Body of pancreas (tissue), 4 donors: Measurements from ENCODE around the gene CAPN2. TPM values are rescaled to one million over a fixed set of nuclear protein-coding genes. Genes with fewer than 3 reads are reported as not detected.
"Not testable (repeated sequence)": the region's sequence is repeated elsewhere in the genome, so short reads cannot be mapped to it uniquely, and the experiment has no call there.

Experiments used
- ATAC-seq: fragments of 150-250 bp; one replicate; pipeline ENCODE4 v1.9.1; 2016
- DNase-seq, 4 donors: peaks; one replicate each; pipeline ENCODE4 v3.0.0-alpha.2; 2019
- H3K27ac ChIP-seq, 4 donors: fragments of 200-600 bp; sonication (generic); 1 replicate in 3 of 4; 2 replicates in 1 of 4; pipeline versions ENCODE4 v1.5.1 to v1.6.1; 2016 to 2019; ENCODE audit warnings: mild to moderate bottlenecking in 1 of 4, mixed read lengths in 1 of 4, moderate library complexity in 1 of 4
- H3K27me3 ChIP-seq, 2 donors: fragments of 200-600 bp; sonication (generic); one replicate each; pipeline ENCODE4 v1.6.0; 2016; ENCODE audit warnings: mild to moderate bottlenecking in 1 of 2
- H3K36me3 ChIP-seq, 2 donors: fragments of 200-600 bp; sonication (generic); replicated peaks in 1 of 2; 2 replicates each; pipeline ENCODE4 v1.5.1; 2016; ENCODE audit warnings: low read depth in 2 of 2; ENCODE audit not compliant: insufficient read depth in 1 of 2
- H3K4me1 ChIP-seq: fragments of 200-600 bp; sonication (generic); one replicate; pipeline ENCODE4 v1.6.0; 2016
- H3K4me3 ChIP-seq, 2 donors: fragments of 200-600 bp; sonication (generic); 1 replicate in 1 of 2; 2 replicates in 1 of 2; pipeline ENCODE4 v1.5.1; 2016 to 2019
- H3K9me3 ChIP-seq, 3 donors: fragments of 200-600 bp; sonication (generic); 1 replicate in 2 of 3; 2 replicates in 1 of 3; pipeline ENCODE4 v1.5.1; 2016
- POLR2A ChIP-seq, 3 donors: fragments of 450-650 bp; IDR thresholded peaks; one replicate each; pipeline ENCODE4 v1.6.1; 2016; ENCODE audit warnings: antibody characterized with exemption in 3 of 3, mild to moderate bottlenecking in 2 of 3
- WGBS, 2 donors: methylation state at CpG; one replicate each; pipeline ENCODE4 v1.1.5; 2017; 5-methylcytosine and 5-hydroxymethylcytosine counted together
- intact Hi-C: fragments of 100-400 bp; cut with DNase I; formaldehyde crosslinking; loops from one replicate; pipeline ENCODE4 v1.15.1; 2023
- total RNA-seq, 2 donors: library from RNA; depleted of rRNA; stranded (reverse); fragments of >200 nt; gene quantifications; one replicate each; pipeline ENCODE4 v1.1.0, GENCODE V29; 2016
- TF ChIP-seq, protein P1 (sequence below), 7 experiments: fragments of 450-650 bp in 4 of 7; fragments of 200-600 bp in 3 of 7; sonication (generic) in 3 of 7; IDR thresholded peaks; one replicate each; pipeline ENCODE4 v1.5.1; 2016 to 2019; ENCODE audit warnings: antibody characterized with exemption in 7 of 7

The CAPN2 gene
- total RNA-seq, 2 donors from 2014 or later = 85.7 to 90.0 TPM

DNA sequence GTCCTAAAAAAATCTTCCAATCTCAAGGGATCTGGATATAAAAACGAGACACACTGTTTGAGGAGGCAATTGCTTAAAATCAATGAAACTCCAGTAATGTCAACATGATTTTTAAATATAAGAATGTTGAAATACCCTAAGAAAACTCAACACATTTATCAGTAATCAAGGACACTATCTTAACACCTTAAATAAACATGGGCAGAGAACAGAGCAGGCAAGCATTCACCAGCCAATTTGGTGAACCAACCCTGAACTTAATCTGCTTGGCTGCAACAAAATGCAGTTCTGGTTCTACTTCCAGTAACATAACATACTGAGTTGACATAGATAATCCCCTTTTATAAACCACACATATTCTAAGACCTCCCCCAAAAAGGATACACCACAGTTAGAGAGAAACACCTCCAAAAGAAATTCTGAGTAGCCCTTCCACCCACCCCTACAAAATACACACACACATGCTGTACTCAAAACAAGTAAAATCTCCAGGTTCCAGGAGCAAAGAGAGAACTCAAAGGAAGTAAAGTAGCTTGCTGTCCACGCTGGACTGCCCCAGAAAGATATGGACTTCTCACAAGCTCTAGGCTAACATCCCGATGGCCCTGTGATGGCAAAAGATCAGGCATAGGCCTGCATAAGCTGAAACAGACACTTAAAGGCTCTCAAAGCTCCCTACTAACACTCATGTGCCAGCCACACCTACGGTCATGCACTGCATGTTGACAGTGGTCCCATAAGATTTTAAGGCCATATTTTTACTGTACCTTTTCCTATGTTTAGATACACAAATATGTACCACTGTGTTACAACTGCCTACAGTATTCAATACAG, 102.9 kb downstream of the CAPN2 start:
- Histone ChIP-seq H3K9me3 (no peaks in the 10 kb centered on the region), H3K36me3 (peaks cover 0 to 5% of the 10 kb centered on the region in 2 donors), H3K4me3 (peak overlapping the region in 1 of 2 donors; percentile 4), H3K27ac (peak overlapping the region; percentile 0 to 61 (median 33)), H3K27me3 (no peaks in the 10 kb centered on the region), H3K4me1 (peaks cover 41% of the 10 kb centered on the region)
- TF ChIP-seq POLR2A (IDR thresholded peaks at IDR 0.05) = no peak
- TF ChIP-seq, protein P1, sequence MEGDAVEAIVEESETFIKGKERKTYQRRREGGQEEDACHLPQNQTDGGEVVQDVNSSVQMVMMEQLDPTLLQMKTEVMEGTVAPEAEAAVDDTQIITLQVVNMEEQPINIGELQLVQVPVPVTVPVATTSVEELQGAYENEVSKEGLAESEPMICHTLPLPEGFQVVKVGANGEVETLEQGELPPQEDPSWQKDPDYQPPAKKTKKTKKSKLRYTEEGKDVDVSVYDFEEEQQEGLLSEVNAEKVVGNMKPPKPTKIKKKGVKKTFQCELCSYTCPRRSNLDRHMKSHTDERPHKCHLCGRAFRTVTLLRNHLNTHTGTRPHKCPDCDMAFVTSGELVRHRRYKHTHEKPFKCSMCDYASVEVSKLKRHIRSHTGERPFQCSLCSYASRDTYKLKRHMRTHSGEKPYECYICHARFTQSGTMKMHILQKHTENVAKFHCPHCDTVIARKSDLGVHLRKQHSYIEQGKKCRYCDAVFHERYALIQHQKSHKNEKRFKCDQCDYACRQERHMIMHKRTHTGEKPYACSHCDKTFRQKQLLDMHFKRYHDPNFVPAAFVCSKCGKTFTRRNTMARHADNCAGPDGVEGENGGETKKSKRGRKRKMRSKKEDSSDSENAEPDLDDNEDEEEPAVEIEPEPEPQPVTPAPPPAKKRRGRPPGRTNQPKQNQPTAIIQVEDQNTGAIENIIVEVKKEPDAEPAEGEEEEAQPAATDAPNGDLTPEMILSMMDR (IDR thresholded peaks at IDR 0.05) = no peak
- peak; percentile 69 for ATAC-seq
- 24 to 31% methylated on average over 4 of the region's 4 CpGs for WGBS, 2 donors
- intact Hi-C loops = no loop called here
- DNase-seq = peak in 1 of 4 donors; percentile 22

DNA sequence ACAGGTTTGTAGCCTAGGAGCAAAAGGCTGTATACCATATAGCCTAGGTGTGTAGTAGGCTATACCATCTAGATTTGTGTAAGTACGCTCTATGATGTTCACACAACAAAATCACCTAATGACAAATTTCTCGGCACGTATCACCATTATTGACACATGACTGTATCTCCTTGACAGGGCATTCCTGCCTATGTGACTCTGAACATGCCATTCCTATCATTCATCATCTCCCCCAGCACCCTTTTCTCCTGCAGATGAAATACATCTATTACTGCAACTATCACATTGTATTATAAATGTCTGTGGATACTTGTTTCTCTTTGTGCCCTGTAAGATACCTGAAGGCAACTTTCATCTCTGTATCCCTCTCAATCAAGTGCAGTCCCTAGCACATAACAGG, 103.5 kb downstream of the CAPN2 start:
- Histone ChIP-seq H3K27ac (peak overlapping the region in 2 of 4 donors; percentile 31 to 61), H3K9me3 (no peaks in the 10 kb centered on the region), H3K4me1 (peaks cover 45% of the 10 kb centered on the region), H3K36me3 (peaks cover 0 to 5% of the 10 kb centered on the region in 2 donors), H3K27me3 (no peaks in the 10 kb centered on the region), H3K4me3 (no peak overlapping the region)
- intact Hi-C loops = no loop called here
- no peak for DNase-seq
- no peak for TF ChIP-seq POLR2A (IDR thresholded peaks at IDR 0.05)
- TF ChIP-seq, protein P1 (IDR thresholded peaks at IDR 0.05) = no peak
- ATAC-seq = no peak
- WGBS, 2 donors = 62 to 79% methylated on average over 3 of the region's 3 CpGs

- H3K27ac ChIP-seq, H3K27me3 ChIP-seq, H3K36me3 ChIP-seq, DNase-seq, H3K9me3 ChIP-seq, ATAC-seq, intact Hi-C loops, H3K4me3 ChIP-seq: not testable (repeated sequence)
- peaks cover 45% of the 10 kb centered on the region for H3K4me1 ChIP-seq
Measured at GRCh38 chr1:223817265-223817664, 104.9 kb downstream of the CAPN2 start.

DNA sequence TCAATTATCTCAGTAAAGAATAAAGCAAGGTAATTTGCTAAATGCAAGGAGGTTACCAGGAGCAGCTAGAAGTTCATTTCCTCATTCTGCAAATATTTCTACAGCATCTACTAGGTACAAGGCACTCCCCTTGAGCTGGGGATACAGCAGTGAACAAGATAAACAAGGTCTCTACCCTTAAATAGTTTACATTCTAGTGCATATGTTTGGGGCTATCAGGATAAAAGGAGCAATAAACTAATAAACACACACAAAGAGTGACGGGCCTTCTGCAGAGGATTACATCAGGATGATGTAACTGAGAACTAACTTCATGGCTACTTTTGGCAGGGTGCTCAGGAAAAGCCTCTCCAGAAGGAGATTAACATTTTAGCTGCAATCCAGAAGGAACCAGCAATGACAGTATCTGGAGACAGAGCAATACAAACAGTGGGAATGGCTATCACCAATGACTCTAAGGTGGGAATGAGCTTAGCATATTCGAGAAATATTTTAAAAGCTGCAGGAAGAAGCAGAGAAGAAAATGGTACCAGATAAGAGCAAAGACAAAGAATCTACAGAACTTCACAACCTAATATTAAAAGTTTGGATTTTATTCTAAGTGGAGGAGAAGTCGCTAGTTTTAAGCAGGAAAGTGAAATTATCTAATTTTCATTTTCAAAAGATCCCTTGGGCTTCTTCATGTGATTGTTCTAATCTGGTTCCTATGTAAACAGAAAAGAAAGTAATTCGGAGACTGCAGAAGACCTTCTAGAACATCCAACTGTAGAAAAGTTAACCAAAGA, 107.6 kb downstream of the CAPN2 start:
- WGBS, 2 donors = 53 to 60% methylated on average over 4 of the region's 4 CpGs
- Histone ChIP-seq H3K4me1 (peaks cover 53% of the 10 kb centered on the region), H3K4me3 (no peak overlapping the region), H3K36me3 (no peaks in the 10 kb centered on the region), H3K27ac (no peak overlapping the region), H3K27me3 (no peaks in the 10 kb centered on the region), H3K9me3 (no peaks in the 10 kb centered on the region)
- intact Hi-C loops = no loop called here
- ATAC-seq (peak; percentile 62), DNase-seq (no peak)
- TF ChIP-seq POLR2A (IDR thresholded peaks at IDR 0.05) = no peak
- TF ChIP-seq, protein P1 (IDR thresholded peaks at IDR 0.05) = no peak

- no peak for ATAC-seq
Measured at GRCh38 chr1:223820515-223820858, 108.1 kb downstream of the CAPN2 start.

More at GRCh38 chr1:223820515-223820858, 108.1 kb downstream of the CAPN2 start:
- 66 to 94% methylated on average over 2 of the region's 2 CpGs for WGBS, 2 donors
- Histone ChIP-seq H3K27me3 (no peaks in the 10 kb centered on the region), H3K4me1 (peaks cover 50% of the 10 kb centered on the region), H3K27ac (no peak overlapping the region), H3K4me3 (no peak overlapping the region), H3K36me3 (no peaks in the 10 kb centered on the region), H3K9me3 (no peaks in the 10 kb centered on the region)
- no peak for DNase-seq
- TF ChIP-seq, protein P1 (IDR thresholded peaks at IDR 0.05) = no peak
- TF ChIP-seq POLR2A (IDR thresholded peaks at IDR 0.05) = no peak
- intact Hi-C loops = no loop called here
